Vagina (tissue), 2 donors: ENCODE measurements around the gene PPFIA4. TPM values are rescaled to one million over a fixed set of nuclear protein-coding genes. Genes with fewer than 3 reads are reported as not detected.

ENCODE experiments used
- DNase-seq, 2 donors: peaks; one replicate each; pipeline ENCODE4 v3.0.0-alpha.2; 2017; ENCODE audit errors: extremely low spot score in 2 of 2
- H3K27ac ChIP-seq: fragments of 200-600 bp; sonication (generic); one replicate; pipeline ENCODE4 v1.5.1; 2019
- H3K27me3 ChIP-seq: fragments of 200-600 bp; sonication (generic); one replicate; pipeline ENCODE4 v1.5.1; 2019
- H3K36me3 ChIP-seq, 2 donors: fragments of 200-600 bp; sonication (generic); one replicate each; pipeline ENCODE4 v1.5.1; 2017 to 2019
- H3K4me1 ChIP-seq: fragments of 200-600 bp; sonication (generic); one replicate; pipeline ENCODE4 v1.5.1; 2019
- H3K4me3 ChIP-seq, 2 donors: fragments of 200-600 bp; sonication (generic); 1 replicate in 1 of 2; 2 replicates in 1 of 2; pipeline ENCODE4 v1.5.1; 2016 to 2019
- H3K9me3 ChIP-seq: fragments of 200-600 bp; sonication (generic); one replicate; pipeline ENCODE4 v1.5.1; 2019
- POLR2A ChIP-seq, 2 donors: fragments of 450-650 bp; IDR thresholded peaks; one replicate each; pipeline ENCODE4 v1.6.1; 2017; ENCODE audit warnings: antibody characterized with exemption in 2 of 2, mild to moderate bottlenecking in 2 of 2, moderate library complexity in 2 of 2
- POLR2AphosphoS5 ChIP-seq, 2 donors: sonication (generic); formaldehyde crosslinking; IDR thresholded peaks; one replicate each; pipeline ENCODE4 v1.9.0; 2017; ENCODE audit warnings: antibody characterized with exemption in 2 of 2, mild to moderate bottlenecking in 2 of 2, low read depth in 1 of 2; ENCODE audit not compliant: insufficient read depth in 1 of 2
- intact Hi-C: fragments of 100-400 bp; cut with DNase I; formaldehyde crosslinking; loops from one replicate; pipeline ENCODE4 v1.15.1; 2023
- total RNA-seq: library from RNA; depleted of rRNA; stranded (reverse); fragments of >200 nt; gene quantifications from one replicate; pipeline ENCODE4 v1.2.3, GENCODE V29; 2016
- TF ChIP-seq, protein P1 (sequence below), 3 experiments: fragments of 450-650 bp in 2 of 3; fragments of 200-600 bp in 1 of 3; sonication (generic) in 1 of 3; IDR thresholded peaks; one replicate each; pipeline ENCODE4 v1.5.1; 2017 to 2019; ENCODE audit warnings: antibody characterized with exemption in 3 of 3, mild to moderate bottlenecking in 2 of 3, moderate library complexity in 2 of 3

PPFIA4 gene
- total RNA-seq, 1 donor from 2014 or later: 11.5 TPM

DNA sequence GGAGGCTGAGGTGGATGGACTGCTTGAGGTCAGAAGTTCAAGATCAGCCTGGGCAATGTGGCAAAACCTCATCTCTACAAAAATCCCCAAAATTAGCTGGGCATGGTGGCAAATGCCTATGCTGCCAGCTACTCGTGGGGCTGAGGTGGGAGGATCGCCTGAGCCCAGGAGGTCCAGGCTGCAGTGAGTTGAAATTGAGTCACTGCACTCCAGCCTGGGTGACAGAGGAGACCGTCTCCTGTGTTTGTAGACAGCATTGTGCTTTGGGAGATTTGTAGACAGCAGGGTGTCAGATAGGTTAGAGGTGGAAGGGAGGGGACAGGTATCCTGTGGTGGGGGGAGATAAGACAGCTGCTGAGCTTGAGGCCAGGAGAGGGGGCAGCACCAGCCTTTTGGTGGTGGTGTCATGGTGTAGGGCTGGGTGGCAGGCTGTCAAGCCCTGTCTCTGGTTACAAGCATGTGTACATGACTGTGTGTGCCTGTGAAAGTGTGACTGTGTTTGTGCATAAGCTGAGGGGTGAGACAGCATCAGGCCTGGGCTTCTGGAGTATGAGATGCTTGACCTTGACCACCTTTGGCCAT is 15.2 kb downstream of the PPFIA4 start:
- no peak for DNase-seq
- H3K9me3 ChIP-seq: no peaks in the 10 kb centered on the region
- intact Hi-C loops: loop anchor here (5.0 to 10.0 kb wide), 2 partner anchors 176 to 293 kb away; no protein-coding TSS in a partner anchor
- no peak overlapping the region for H3K27ac ChIP-seq
- H3K4me3 ChIP-seq: no peak overlapping the region
- no peaks in the 10 kb centered on the region for H3K27me3 ChIP-seq
- TF ChIP-seq POLR2A (IDR thresholded peaks at IDR 0.05) (no peak), POLR2AphosphoS5 (IDR thresholded peaks at IDR 0.05; ENCODE audit: insufficient read depth in 1 of 2, low read depth in 1 of 2) (no peak)
- peaks cover 11% of the 10 kb centered on the region for H3K4me1 ChIP-seq
- H3K36me3 ChIP-seq: no peaks in the 10 kb centered on the region

- Histone ChIP-seq H3K4me1 (no peaks in the 10 kb centered on the region), H3K9me3 (no peaks in the 10 kb centered on the region), H3K36me3 (no peaks in the 10 kb centered on the region), H3K27ac (no peak overlapping the region), H3K27me3 (no peaks in the 10 kb centered on the region), H3K4me3 (no peak overlapping the region)
- DNase-seq: no peak
- intact Hi-C loops: loop anchor here (5.0 to 10.0 kb wide), 2 partner anchors 173 to 291 kb away; no protein-coding TSS in a partner anchor
- TF ChIP-seq, protein P1, sequence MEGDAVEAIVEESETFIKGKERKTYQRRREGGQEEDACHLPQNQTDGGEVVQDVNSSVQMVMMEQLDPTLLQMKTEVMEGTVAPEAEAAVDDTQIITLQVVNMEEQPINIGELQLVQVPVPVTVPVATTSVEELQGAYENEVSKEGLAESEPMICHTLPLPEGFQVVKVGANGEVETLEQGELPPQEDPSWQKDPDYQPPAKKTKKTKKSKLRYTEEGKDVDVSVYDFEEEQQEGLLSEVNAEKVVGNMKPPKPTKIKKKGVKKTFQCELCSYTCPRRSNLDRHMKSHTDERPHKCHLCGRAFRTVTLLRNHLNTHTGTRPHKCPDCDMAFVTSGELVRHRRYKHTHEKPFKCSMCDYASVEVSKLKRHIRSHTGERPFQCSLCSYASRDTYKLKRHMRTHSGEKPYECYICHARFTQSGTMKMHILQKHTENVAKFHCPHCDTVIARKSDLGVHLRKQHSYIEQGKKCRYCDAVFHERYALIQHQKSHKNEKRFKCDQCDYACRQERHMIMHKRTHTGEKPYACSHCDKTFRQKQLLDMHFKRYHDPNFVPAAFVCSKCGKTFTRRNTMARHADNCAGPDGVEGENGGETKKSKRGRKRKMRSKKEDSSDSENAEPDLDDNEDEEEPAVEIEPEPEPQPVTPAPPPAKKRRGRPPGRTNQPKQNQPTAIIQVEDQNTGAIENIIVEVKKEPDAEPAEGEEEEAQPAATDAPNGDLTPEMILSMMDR (IDR thresholded peaks at IDR 0.05): no peak
- no peak for TF ChIP-seq POLR2AphosphoS5 (IDR thresholded peaks at IDR 0.05; ENCODE audit: insufficient read depth in 1 of 2, low read depth in 1 of 2)
- no peak for TF ChIP-seq POLR2A (IDR thresholded peaks at IDR 0.05)
These were observed 17.7 kb downstream of the PPFIA4 start for GRCh38 chr1:203043830-203044545.

GRCh38 chr1:203044546-203045250 is 18.4 kb downstream of the PPFIA4 start:
- no peak overlapping the region for H3K4me3 ChIP-seq
- H3K4me1 ChIP-seq: no peaks in the 10 kb centered on the region
- H3K27me3 ChIP-seq: no peaks in the 10 kb centered on the region
- H3K9me3 ChIP-seq: no peaks in the 10 kb centered on the region
- intact Hi-C loops: loop anchor here (5.0 to 10.0 kb wide), 2 partner anchors 173 to 290 kb away; no protein-coding TSS in a partner anchor
- no peak for DNase-seq
- no peak for TF ChIP-seq POLR2AphosphoS5 (IDR thresholded peaks at IDR 0.05; ENCODE audit: insufficient read depth in 1 of 2, low read depth in 1 of 2)
- TF ChIP-seq, protein P1 (IDR thresholded peaks at IDR 0.05): no peak
- TF ChIP-seq POLR2A (IDR thresholded peaks at IDR 0.05): no peak
- H3K27ac ChIP-seq: no peak overlapping the region
- H3K36me3 ChIP-seq: no peaks in the 10 kb centered on the region

GRCh38 chr1:203045336-203045735 is 19.0 kb downstream of the PPFIA4 start:
- Histone ChIP-seq H3K27me3 (no peaks in the 10 kb centered on the region), H3K4me3 (no peak overlapping the region), H3K36me3 (no peaks in the 10 kb centered on the region), H3K4me1 (no peaks in the 10 kb centered on the region), H3K9me3 (no peaks in the 10 kb centered on the region), H3K27ac (no peak overlapping the region)
- intact Hi-C loops: loop anchor here (10.0 kb wide), 1 partner anchor 289 kb away; no protein-coding TSS in a partner anchor
- TF ChIP-seq POLR2A (IDR thresholded peaks at IDR 0.05) (no peak), POLR2AphosphoS5 (IDR thresholded peaks at IDR 0.05; ENCODE audit: insufficient read depth in 1 of 2, low read depth in 1 of 2) (no peak)
- TF ChIP-seq, protein P1 (IDR thresholded peaks at IDR 0.05): no peak
- DNase-seq: no peak

DNA sequence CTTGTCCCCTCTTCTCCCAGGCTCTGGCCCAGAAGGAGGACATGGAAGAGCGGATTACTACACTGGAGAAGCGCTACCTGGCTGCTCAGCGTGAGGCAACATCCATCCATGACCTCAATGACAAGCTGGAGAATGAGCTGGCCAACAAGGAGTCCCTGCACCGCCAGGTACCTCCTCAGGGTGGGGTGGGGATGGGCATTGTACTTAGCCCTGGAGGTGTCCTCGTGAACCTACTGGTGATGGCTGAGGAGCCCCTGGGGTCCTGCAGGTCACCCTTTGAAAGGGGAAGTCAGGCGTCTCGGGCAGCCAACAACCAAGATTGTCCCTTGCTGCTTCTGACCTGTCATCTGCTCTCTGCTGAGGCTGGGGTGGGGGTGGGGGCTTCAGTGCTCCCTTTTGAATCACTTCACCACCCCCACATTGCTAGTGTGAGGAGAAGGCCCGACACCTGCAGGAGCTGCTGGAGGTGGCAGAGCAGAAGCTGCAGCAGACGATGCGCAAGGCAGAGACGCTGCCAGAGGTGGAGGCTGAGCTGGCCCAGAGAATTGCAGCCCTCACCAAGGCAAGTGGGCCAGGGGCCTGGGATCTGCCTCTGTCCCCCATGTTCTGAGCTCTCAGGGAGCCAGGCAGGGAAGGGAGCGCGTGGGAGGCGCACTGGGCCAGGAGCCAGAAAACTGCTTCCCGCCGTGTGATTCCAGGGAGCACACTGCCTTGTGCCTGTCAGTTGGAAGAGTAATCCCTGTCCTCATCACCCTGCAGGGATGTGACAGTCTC is 19.7 kb downstream of the PPFIA4 start:
- H3K4me1 ChIP-seq: no peaks in the 10 kb centered on the region
- no peak overlapping the region for H3K4me3 ChIP-seq
- H3K27me3 ChIP-seq: no peaks in the 10 kb centered on the region
- TF ChIP-seq POLR2A (IDR thresholded peaks at IDR 0.05) (no peak), POLR2AphosphoS5 (IDR thresholded peaks at IDR 0.05; ENCODE audit: insufficient read depth in 1 of 2, low read depth in 1 of 2) (no peak)
- TF ChIP-seq, protein P1 (IDR thresholded peaks at IDR 0.05): no peak
- no peaks in the 10 kb centered on the region for H3K36me3 ChIP-seq
- intact Hi-C loops: loop anchor here (10.0 kb wide), 1 partner anchor 289 kb away; no protein-coding TSS in a partner anchor
- H3K9me3 ChIP-seq: no peaks in the 10 kb centered on the region
- no peak for DNase-seq
- H3K27ac ChIP-seq: no peak overlapping the region
